Measurements from ENCODE around the gene COA8.

The COA8 gene

GRCh38 chr14:103537175-103537990, 25.4 kb upstream of the COA8 start:
- DNase-seq: no peak

GRCh38 chr14:103538291-103539055, 24.3 kb upstream of the COA8 start:
- DNase-seq: no peak

- no peak for DNase-seq
Measured at GRCh38 chr14:103539056-103539825, 23.5 kb upstream of the COA8 start.

GRCh38 chr14:103540821-103541708, 21.7 kb upstream of the COA8 start:
- no peak for DNase-seq

GRCh38 chr14:103541709-103542604, 20.8 kb upstream of the COA8 start:
- DNase-seq: no peak

- DNase-seq: no peak
Measured at GRCh38 chr14:103542605-103543088, 20.1 kb upstream of the COA8 start.

GRCh38 chr14:103543140-103543539, 19.6 kb upstream of the COA8 start:
- DNase-seq: no peak

GRCh38 chr14:103543721-103544387, 18.9 kb upstream of the COA8 start:
- DNase-seq: no peak

GRCh38 chr14:103544388-103545218, 18.2 kb upstream of the COA8 start:
- DNase-seq: no peak

- no peak for DNase-seq
Measured at GRCh38 chr14:103545219-103545914, 17.4 kb upstream of the COA8 start.

GRCh38 chr14:103545915-103546651, 16.7 kb upstream of the COA8 start:
- no peak for DNase-seq

GRCh38 chr14:103546652-103547454, 15.9 kb upstream of the COA8 start:
- DNase-seq: peak; percentile 48 to 71 (median 66)

- DNase-seq: no peak
Measured at GRCh38 chr14:103547455-103547940, 15.3 kb upstream of the COA8 start.

GRCh38 chr14:103547941-103548462, 14.8 kb upstream of the COA8 start:
- no peak for DNase-seq

- no peak for DNase-seq
Measured at GRCh38 chr14:103548463-103549351, 14.1 kb upstream of the COA8 start.
